Subcutaneous adipose tissue (tissue), 4 donors: ENCODE results near the gene POLR3GL. TPM values are rescaled to one million over a fixed set of nuclear protein-coding genes. Genes with fewer than 3 reads are reported as not detected.

Experiments used
- total RNA-seq, 4 donors: library from RNA; depleted of rRNA; stranded (reverse); fragments of >200 nt; gene quantifications; one replicate each; pipeline ENCODE4 v1.1.0, GENCODE V29; 2016
- TF ChIP-seq, protein P1 (sequence below): fragments of 450-650 bp; IDR thresholded peaks from one replicate; pipeline ENCODE4 v1.5.1; 2016; ENCODE audit warnings: low read depth, mild to moderate bottlenecking, control low read depth, antibody characterized with exemption, moderate library complexity

POLR3GL gene
- total RNA-seq, 4 donors from 2014 or later, result 19.6 to 39.9 (median 32.8) TPM

DNA sequence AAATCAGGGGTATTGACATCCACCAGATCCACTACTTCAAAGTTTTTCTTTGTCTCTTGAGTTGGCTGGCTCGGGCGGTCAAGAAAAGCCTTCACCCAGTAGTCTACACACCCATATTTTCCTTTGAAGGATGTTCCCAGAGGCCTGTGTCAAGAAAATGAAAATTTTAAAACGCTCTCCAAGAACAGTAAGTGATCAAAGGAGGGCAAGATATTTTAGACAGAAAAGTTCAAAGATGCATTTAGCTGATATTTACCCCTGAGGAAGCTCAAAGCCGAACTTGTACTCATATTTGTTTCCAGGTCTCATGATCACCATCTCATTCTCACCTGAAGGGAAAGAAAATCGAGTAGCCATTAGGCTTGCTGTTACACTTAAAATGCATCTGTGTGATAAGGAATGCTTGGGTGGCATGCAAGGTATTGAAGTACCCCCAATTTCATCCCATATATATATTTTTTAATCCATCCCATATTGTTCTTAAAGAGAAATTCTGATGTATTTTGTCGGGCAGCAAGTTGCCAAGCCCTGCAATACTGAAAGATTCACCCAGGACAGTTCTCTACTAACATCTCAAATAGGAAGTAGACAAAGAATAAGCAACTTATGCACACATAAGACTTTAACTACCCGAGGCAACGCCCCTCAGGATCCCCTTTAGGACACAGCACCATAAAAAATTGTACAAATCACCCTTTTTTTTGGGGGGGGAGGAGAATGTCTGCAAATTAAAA is 30.8 kb downstream of the POLR3GL start:
- TF ChIP-seq, protein P1, sequence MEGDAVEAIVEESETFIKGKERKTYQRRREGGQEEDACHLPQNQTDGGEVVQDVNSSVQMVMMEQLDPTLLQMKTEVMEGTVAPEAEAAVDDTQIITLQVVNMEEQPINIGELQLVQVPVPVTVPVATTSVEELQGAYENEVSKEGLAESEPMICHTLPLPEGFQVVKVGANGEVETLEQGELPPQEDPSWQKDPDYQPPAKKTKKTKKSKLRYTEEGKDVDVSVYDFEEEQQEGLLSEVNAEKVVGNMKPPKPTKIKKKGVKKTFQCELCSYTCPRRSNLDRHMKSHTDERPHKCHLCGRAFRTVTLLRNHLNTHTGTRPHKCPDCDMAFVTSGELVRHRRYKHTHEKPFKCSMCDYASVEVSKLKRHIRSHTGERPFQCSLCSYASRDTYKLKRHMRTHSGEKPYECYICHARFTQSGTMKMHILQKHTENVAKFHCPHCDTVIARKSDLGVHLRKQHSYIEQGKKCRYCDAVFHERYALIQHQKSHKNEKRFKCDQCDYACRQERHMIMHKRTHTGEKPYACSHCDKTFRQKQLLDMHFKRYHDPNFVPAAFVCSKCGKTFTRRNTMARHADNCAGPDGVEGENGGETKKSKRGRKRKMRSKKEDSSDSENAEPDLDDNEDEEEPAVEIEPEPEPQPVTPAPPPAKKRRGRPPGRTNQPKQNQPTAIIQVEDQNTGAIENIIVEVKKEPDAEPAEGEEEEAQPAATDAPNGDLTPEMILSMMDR, result no peak

DNA sequence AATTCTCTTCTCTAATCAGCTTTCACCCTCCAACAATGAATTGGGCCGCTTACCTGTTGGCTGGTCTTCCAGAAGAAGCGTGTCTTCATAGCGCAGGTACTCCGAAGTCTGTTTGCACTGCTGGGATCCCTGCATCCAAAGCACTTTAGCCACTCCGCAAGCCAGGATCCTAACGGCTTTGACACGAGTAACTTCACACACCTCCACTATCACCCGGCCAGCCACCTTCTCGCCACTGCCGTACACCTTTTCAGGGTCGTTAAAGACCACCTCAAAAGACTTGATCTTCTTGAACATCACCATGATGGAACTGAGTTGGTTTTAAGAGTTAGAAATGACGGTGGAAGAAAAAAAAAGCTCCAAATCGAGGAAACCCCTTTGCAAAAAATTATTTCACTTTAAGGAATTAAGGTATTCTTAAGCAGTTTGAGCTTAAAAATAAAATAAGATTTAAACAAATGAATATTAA is 31.5 kb downstream of the POLR3GL start:
- TF ChIP-seq, protein P1, result no peak

DNA sequence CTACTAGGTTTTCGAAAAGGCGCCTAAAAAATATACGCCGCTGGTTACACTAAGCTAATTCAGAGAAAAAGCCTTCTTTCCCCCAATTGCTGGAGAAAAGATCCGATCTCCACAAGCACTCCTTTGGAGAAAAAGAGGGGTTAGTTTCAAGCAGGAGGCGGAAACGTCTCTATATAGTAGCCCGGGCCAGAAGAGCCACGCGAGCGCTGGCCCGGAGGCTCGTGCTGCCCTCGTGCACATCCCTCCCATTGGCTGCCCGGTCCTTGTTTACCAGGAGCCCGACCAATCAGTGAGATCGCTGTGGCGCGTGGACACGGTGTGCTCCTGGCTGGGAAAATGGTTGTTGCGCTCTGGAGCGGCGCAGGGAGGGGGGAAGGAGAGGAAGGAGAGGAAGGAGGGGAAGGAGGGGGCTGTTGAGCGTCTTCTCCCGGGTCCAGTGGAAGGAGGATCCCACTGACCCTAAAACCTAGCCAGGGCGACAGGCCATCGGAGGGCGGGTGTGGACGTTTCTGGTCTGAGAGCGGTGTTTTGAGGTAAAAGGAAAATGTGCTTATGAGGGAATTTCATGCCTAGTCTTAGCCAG is 32.0 kb downstream of the POLR3GL start, which contains the start of gene TXNIP:
Gene TXNIP, minus strand, starts transcription at position 147 of the 583 bp plus-strand sequence. CDS start 313 bp downstream, outside the sequence.
- TF ChIP-seq, protein P1, result no peak

DNA sequence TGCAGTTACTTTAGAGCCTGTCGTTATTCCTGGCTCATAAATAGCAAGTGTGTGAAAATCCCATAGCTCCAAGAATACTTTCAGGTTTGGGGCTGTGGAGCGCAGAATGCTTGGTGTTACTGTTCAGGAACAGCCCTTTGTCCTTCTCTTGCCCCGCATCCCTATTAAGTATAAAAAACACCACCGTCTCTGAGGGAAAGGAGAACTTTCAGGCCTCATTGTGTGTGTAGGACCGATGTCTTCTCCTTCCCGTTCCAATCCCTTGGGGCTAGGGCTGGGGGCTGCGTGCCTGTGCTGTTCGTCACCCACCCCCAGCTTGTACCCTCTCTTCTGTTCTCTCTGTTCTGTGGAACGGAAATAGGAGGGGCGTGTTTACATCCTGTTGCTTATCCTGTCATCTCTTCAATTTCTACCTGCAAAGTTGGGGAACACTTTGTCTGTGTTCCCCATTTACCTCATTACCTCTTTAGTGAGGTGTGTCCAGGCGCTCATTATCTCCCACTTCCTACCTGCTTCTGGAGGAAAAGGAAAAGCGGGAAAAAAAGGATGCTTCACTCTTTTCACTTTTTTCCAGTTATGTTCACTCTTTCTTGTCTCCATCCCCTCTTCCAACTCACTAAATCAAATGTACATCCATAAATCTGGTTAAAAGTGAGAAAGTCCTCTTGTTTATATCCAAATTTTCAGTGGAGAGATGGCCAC is 32.7 kb downstream of the POLR3GL start:
- TF ChIP-seq, protein P1, result no peak

DNA sequence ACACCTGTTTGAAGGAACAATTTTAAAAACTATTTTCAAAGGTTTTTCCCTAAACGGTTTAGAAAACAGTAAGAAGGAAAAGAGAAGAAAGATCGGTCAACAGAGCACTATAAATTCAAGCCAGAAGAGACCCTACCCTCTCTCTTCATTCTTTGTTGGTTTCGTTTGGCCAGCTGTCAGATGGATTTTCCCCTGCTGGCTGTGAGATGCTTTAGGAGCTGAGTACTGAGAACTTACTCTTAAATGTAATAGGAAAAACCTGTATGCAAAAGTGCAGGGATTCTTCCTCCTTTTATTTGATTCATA is 33.2 kb downstream of the POLR3GL start:
- TF ChIP-seq, protein P1, result no peak

DNA sequence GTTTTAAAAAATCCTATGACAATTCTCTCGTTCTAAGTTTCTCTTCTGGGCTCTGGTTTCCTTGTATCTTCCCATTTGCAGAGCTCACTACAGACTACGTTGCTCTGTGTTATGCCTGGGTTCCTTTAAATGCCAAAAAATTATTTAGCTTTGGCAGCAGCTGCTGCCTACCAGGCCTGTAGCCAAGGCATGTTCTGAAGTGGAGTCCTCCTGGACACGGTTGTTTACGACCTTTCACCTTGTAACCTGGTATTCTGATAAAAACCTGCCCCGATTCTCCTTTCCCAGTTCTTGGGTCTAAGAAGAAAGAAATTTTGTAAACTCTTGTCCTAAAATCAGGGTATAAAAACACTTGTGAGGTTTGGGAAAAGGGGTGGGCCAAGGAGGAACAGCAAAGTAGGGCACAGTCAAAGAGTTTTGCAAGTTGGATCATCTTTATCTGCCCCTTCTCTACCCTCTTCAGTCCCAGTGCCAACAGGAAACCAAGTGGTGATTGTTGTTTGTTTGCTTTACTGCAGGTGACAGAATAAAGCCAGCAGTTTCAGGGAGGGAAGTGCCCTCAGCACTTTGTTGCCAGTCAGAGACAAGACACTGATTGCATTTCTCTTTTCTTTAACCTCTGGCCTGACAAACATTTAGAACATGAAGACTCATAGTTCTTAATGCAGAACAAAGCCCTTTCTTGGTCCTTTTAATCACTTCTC is 35.0 kb downstream of the POLR3GL start:
- TF ChIP-seq, protein P1, result no peak
